ENCODE data around the gene MYO18A. TPM values are rescaled to one million over a fixed set of nuclear protein-coding genes. Genes with fewer than 3 reads are reported as not detected.
A peak's percentile ranks its signal among the peaks of the same experiment; 100 is the strongest.

MYO18A gene
- total RNA-seq, 4 donors from 2014 or later, result 71.6 to 125 (median 104) TPM

- H3K36me3 ChIP-seq, result no peaks in the 10 kb centered on the region
- no peak for TF ChIP-seq CTCF (IDR thresholded peaks at IDR 0.05)
- TF ChIP-seq POLR2A (IDR thresholded peaks at IDR 0.05), result no peak
- TF ChIP-seq EP300 (IDR thresholded peaks at IDR 0.05), result no peak
- no peak overlapping the region for H3K4me3 ChIP-seq
- no peaks in the 10 kb centered on the region for H3K9me3 ChIP-seq
- no peaks in the 10 kb centered on the region for H3K27me3 ChIP-seq
- H3K27ac ChIP-seq, result no peak overlapping the region
- WGBS, 2 donors, result 85 to 87% methylated on average over 7 of the region's 7 CpGs
- no peaks in the 10 kb centered on the region for H3K4me1 ChIP-seq
- peak in 1 of 2 donors; percentile 9 for DNase-seq (ENCODE audit: low spot score in 2 of 2)
These were observed 116.2 kb downstream of the MYO18A start for GRCh38 chr17:29063992-29064391.

- Histone ChIP-seq H3K27me3 (no peaks in the 10 kb centered on the region), H3K4me3 (no peak overlapping the region), H3K9me3 (no peaks in the 10 kb centered on the region), H3K36me3 (no peaks in the 10 kb centered on the region), H3K4me1 (no peaks in the 10 kb centered on the region), H3K27ac (no peak overlapping the region)
- WGBS, 2 donors, result 74 to 81% methylated on average over 9 of the region's 9 CpGs
- no peak for TF ChIP-seq POLR2A (IDR thresholded peaks at IDR 0.05)
- no peak for DNase-seq (ENCODE audit: low spot score in 2 of 2)
These were observed 118.0 kb downstream of the MYO18A start for GRCh38 chr17:29062215-29062614.

- 34 to 43% methylated on average over 8 of the region's 8 CpGs for WGBS, 2 donors
- no peaks in the 10 kb centered on the region for H3K4me1 ChIP-seq
- no peak overlapping the region for H3K27ac ChIP-seq
- H3K27me3 ChIP-seq, result no peaks in the 10 kb centered on the region
- H3K36me3 ChIP-seq, result no peaks in the 10 kb centered on the region
- TF ChIP-seq EP300 (IDR thresholded peaks at IDR 0.05) (no peak), CTCF (IDR thresholded peaks at IDR 0.05) (no peak), POLR2A (IDR thresholded peaks at IDR 0.05) (no peak)
- no peak overlapping the region for H3K4me3 ChIP-seq
- no peaks in the 10 kb centered on the region for H3K9me3 ChIP-seq
- no peak for DNase-seq (ENCODE audit: low spot score in 2 of 2)
These were observed 119.2 kb downstream of the MYO18A start for GRCh38 chr17:29061036-29061435.

GRCh38 chr17:29060475-29060874 is 119.7 kb downstream of the MYO18A start:
- no peak for TF ChIP-seq POLR2A (IDR thresholded peaks at IDR 0.05)
- TF ChIP-seq CTCF (IDR thresholded peaks at IDR 0.05), result no peak
- no peak for TF ChIP-seq EP300 (IDR thresholded peaks at IDR 0.05)
- DNase-seq (ENCODE audit: low spot score in 2 of 2), result no peak
- Histone ChIP-seq H3K27ac (no peak overlapping the region), H3K36me3 (no peaks in the 10 kb centered on the region), H3K27me3 (no peaks in the 10 kb centered on the region), H3K4me3 (no peak overlapping the region), H3K9me3 (no peaks in the 10 kb centered on the region), H3K4me1 (no peaks in the 10 kb centered on the region)
- 40 to 44% methylated on average over 6 of the region's 6 CpGs for WGBS, 2 donors

- no peak for TF ChIP-seq POLR2A (IDR thresholded peaks at IDR 0.05)
- no peak for TF ChIP-seq CTCF (IDR thresholded peaks at IDR 0.05)
- no peak for TF ChIP-seq EP300 (IDR thresholded peaks at IDR 0.05)
- Histone ChIP-seq H3K27ac (no peak overlapping the region), H3K9me3 (no peaks in the 10 kb centered on the region), H3K36me3 (no peaks in the 10 kb centered on the region), H3K4me1 (no peaks in the 10 kb centered on the region), H3K4me3 (no peak overlapping the region), H3K27me3 (no peaks in the 10 kb centered on the region)
- WGBS, 2 donors, result 84 to 90% methylated on average over 2 of the region's 2 CpGs
- no peak for DNase-seq (ENCODE audit: low spot score in 2 of 2)
These were observed 120.9 kb downstream of the MYO18A start for GRCh38 chr17:29059281-29059680.

- WGBS, 2 donors, result 70 to 82% methylated on average over 3 of the region's 3 CpGs
- DNase-seq (ENCODE audit: low spot score in 2 of 2), result no peak
- no peaks in the 10 kb centered on the region for H3K4me1 ChIP-seq
These were observed 121.8 kb downstream of the MYO18A start for GRCh38 chr17:29058391-29058790.

More at GRCh38 chr17:29058391-29058790, 121.8 kb downstream of the MYO18A start:
- Histone ChIP-seq H3K9me3 (no peaks in the 10 kb centered on the region), H3K4me3 (no peak overlapping the region), H3K36me3 (no peaks in the 10 kb centered on the region), H3K27me3 (no peaks in the 10 kb centered on the region), H3K27ac (no peak overlapping the region)
- TF ChIP-seq POLR2A (IDR thresholded peaks at IDR 0.05) (no peak), CTCF (IDR thresholded peaks at IDR 0.05) (no peak), EP300 (IDR thresholded peaks at IDR 0.05) (no peak)

Data from tibial nerve (tissue), 4 donors.